Measurements from ENCODE around the gene MYO1B.

GRCh38 chr2:191436368-191437055, 191.3 kb downstream of the MYO1B start:
- TF ChIP-seq CTCF (IDR thresholded peaks at IDR 0.05; ENCODE audit: low read length): no peak
- no peak for TF ChIP-seq EZH2 (IDR thresholded peaks at IDR 0.05; ENCODE audit: borderline replicate concordance, low read length)
